H1 (cell line): ENCODE measurements around the gene DBH. TPM values are rescaled to one million over a fixed set of nuclear protein-coding genes. Genes with fewer than 3 reads are reported as not detected.

Experiments used
- POLR2A ChIP-seq, 2 experiments: IDR thresholded peaks; 1 replicate in 1 of 2; 2 replicates in 1 of 2; pipeline ENCODE4 v1.6.1; 2011; ENCODE audit warnings: low read depth in 2 of 2, low read length in 2 of 2, mild to moderate bottlenecking in 2 of 2; ENCODE audit errors: control extremely low read depth in 1 of 2
- polyA plus RNA-seq, 7 experiments: library from polyadenylated mRNA; depleted of rRNA in 3 of 7; stranded (reverse) in 5 of 7; unstranded in 2 of 7; fragments of >200 nt in 5 of 7; fragments of 200-250 nt in 2 of 7; gene quantifications; 1 replicate in 5 of 7; 2 replicates in 1 of 7; 4 replicates in 1 of 7; pipeline versions ENCODE4 v1.2.1 to v1.2.3, GENCODE V29; 2011 to 2013; ENCODE audit warnings: missing spikeins in 2 of 7, mixed read lengths in 2 of 7
- total RNA-seq: library from RNA; stranded (reverse); fragmentation: NEBNext Ultra II Directional; extraction: Animal tissue kit (Norgen Biotek cat#: 25700); gene quantifications from 2 replicates; pipeline ENCODE4 v1.2.1, GENCODE V29; 2021

The DBH gene
- total and polyA plus RNA-seq, 2 of the 8 experiments (the other 6 are each of a cell fraction or from before 2014, with no cell fraction given), result 0.18 TPM; not detected in 1

GRCh38 chr9:133666387-133666786 lies 30.2 kb downstream of the DBH start (continued):
- no peak for TF ChIP-seq POLR2A (IDR thresholded peaks at IDR 0.05; ENCODE audit: control extremely low read depth in 1 of 2, low read depth in 2 of 2, low read length in 2 of 2)
